GM19023 (cell line): ENCODE measurements around the gene COMMD2.

Source experiments
- ATAC-seq: cut with Tn5 transposase; IDR thresholded peaks from one replicate; pipeline ENCODE4 v1.9.1; 2021; ENCODE audit warnings: mild to moderate bottlenecking, moderate library complexity; ENCODE audit not compliant: unreplicated experiment

Gene COMMD2

GRCh38 chr3:149705416-149705815, 46.9 kb downstream of the COMMD2 start:
- ATAC-seq, result no peak

GRCh38 chr3:149703466-149703865, 48.8 kb downstream of the COMMD2 start:
- no peak for ATAC-seq

- ATAC-seq, result no peak
Measured at GRCh38 chr3:149702691-149703441, 49.4 kb downstream of the COMMD2 start.

- no peak for ATAC-seq
Measured at GRCh38 chr3:149701977-149702350, 50.3 kb downstream of the COMMD2 start.

- ATAC-seq, result no peak
Measured at GRCh38 chr3:149701206-149701976, 50.9 kb downstream of the COMMD2 start.
